Measurements from ENCODE around the gene CD74.

CD74 gene

GRCh38 chr5:150377964-150378694 lies 34.6 kb downstream of the CD74 start:
- Histone ChIP-seq H3K27me3 (ENCODE audit: insufficient read depth, low read depth, severe bottlenecking) (no peaks in the 10 kb centered on the region), H3K4me3 (ENCODE audit: low read depth, low read length) (no peak overlapping the region), H3K27ac (no peak overlapping the region), H3K9me3 (ENCODE audit: severe bottlenecking) (no peaks in the 10 kb centered on the region), H3K36me3 (peaks cover 98% of the 10 kb centered on the region)
- DNase-seq: peak; percentile 29
- TF ChIP-seq CTCF (IDR thresholded peaks at IDR 0.05; ENCODE audit: low read depth, low read length): no peak

- TF ChIP-seq CTCF (IDR thresholded peaks at IDR 0.05; ENCODE audit: low read depth, low read length): no peak
- Histone ChIP-seq H3K4me3 (ENCODE audit: low read depth, low read length) (no peak overlapping the region), H3K9me3 (ENCODE audit: severe bottlenecking) (no peaks in the 10 kb centered on the region), H3K27ac (no peak overlapping the region), H3K27me3 (ENCODE audit: insufficient read depth, low read depth, severe bottlenecking) (no peaks in the 10 kb centered on the region), H3K36me3 (peaks cover 98% of the 10 kb centered on the region)
- DNase-seq: no peak
Measured at GRCh38 chr5:150376799-150377771, 35.6 kb downstream of the CD74 start.

GRCh38 chr5:150374651-150375050 lies 38.1 kb downstream of the CD74 start:
- no peaks in the 10 kb centered on the region for H3K27me3 ChIP-seq (ENCODE audit: insufficient read depth, low read depth, severe bottlenecking)
- DNase-seq: no peak
- no peak overlapping the region for H3K27ac ChIP-seq
- no peak for TF ChIP-seq CTCF (IDR thresholded peaks at IDR 0.05; ENCODE audit: low read depth, low read length)
- no peak overlapping the region for H3K4me3 ChIP-seq (ENCODE audit: low read depth, low read length)
- peaks cover 100% of the 10 kb centered on the region for H3K36me3 ChIP-seq
- H3K9me3 ChIP-seq (ENCODE audit: severe bottlenecking): no peaks in the 10 kb centered on the region

GRCh38 chr5:150372639-150373038 lies 40.1 kb downstream of the CD74 start:
- no peak for TF ChIP-seq CTCF (IDR thresholded peaks at IDR 0.05; ENCODE audit: low read depth, low read length)
- H3K4me3 ChIP-seq (ENCODE audit: low read depth, low read length): no peak overlapping the region

GRCh38 chr5:150368526-150368925 lies 44.2 kb downstream of the CD74 start:
- H3K36me3 ChIP-seq: peaks cover 88% of the 10 kb centered on the region
- no peaks in the 10 kb centered on the region for H3K27me3 ChIP-seq (ENCODE audit: insufficient read depth, low read depth, severe bottlenecking)
- no peak overlapping the region for H3K27ac ChIP-seq
- TF ChIP-seq CTCF (IDR thresholded peaks at IDR 0.05; ENCODE audit: low read depth, low read length): no peak
- no peak overlapping the region for H3K4me3 ChIP-seq (ENCODE audit: low read depth, low read length)
- DNase-seq: no peak
- H3K9me3 ChIP-seq (ENCODE audit: severe bottlenecking): no peaks in the 10 kb centered on the region

More at GRCh38 chr5:150372639-150373038, 40.1 kb downstream of the CD74 start:
- peaks cover 100% of the 10 kb centered on the region for H3K36me3 ChIP-seq
- DNase-seq: no peak
- H3K9me3 ChIP-seq (ENCODE audit: severe bottlenecking): no peaks in the 10 kb centered on the region
- no peak overlapping the region for H3K27ac ChIP-seq
- H3K27me3 ChIP-seq (ENCODE audit: insufficient read depth, low read depth, severe bottlenecking): no peaks in the 10 kb centered on the region

All from WERI-Rb-1 (cell line).